ENCODE measurements around the gene MAP4K5. TPM values are rescaled to one million over a fixed set of nuclear protein-coding genes. Genes with fewer than 3 reads are reported as not detected.

Gene MAP4K5
- total and polyA plus RNA-seq, 2 experiments from 2014 or later: 98.0 to 166 TPM

- Histone ChIP-seq H2AFZ (no peak overlapping the region), H3K36me3 (ENCODE audit: low read depth) (peaks cover 66% of the 10 kb centered on the region), H3K79me2 (ENCODE audit: insufficient read depth) (no peaks in the 10 kb centered on the region), H3K9ac (no peak overlapping the region), H3K9me3 (ENCODE audit: low read depth) (no peaks in the 10 kb centered on the region), H3K9me2 (ENCODE audit: insufficient read depth) (no peaks in the 10 kb centered on the region), H3K27me3 (replicated peaks; ENCODE audit: insufficient read depth) (no peaks in the 10 kb centered on the region), H3K27ac (no peak overlapping the region), H3K4me3 (no peak overlapping the region), H4K20me1 (ENCODE audit: insufficient read depth) (0 out of 2 replicates have a peak, but pooled peaks cover 5% of the 10 kb centered on the region), H3K4me1 (ENCODE audit: insufficient read depth) (peaks cover 12% of the 10 kb centered on the region), H3K4me2 (ENCODE audit: unreplicated experiment) (no peak overlapping the region), H3F3A (ENCODE audit: insufficient read depth) (peaks cover 29% of the 10 kb centered on the region)
- TF ChIP-seq EZH2 (IDR thresholded peaks at IDR 0.05; ENCODE audit: insufficient read depth, poor library complexity, severe bottlenecking) (no peak), EZH2phosphoT487 (IDR thresholded peaks at IDR 0.05; ENCODE audit: insufficient read depth, low read depth) (no peak)
- DNase-seq: no peak
- in situ Hi-C loops (cut with MboI): no loop called here
- 98% methylated on average over 3 of the region's 3 CpGs for WGBS, 2 experiments (ENCODE audit: low coverage in 1 of 2, low lambda C conversion rate in 2 of 2, missing lambda C conversion rate in 2 of 2)
Observed at GRCh38 chr14:50423529-50423928, 108.8 kb downstream of the MAP4K5 start.

- Histone ChIP-seq H3K9me3 (ENCODE audit: low read depth) (no peaks in the 10 kb centered on the region), H4K20me1 (ENCODE audit: insufficient read depth) (0 out of 2 replicates have a peak, but pooled peaks cover 5% of the 10 kb centered on the region), H2AFZ (no peak overlapping the region), H3K4me3 (no peak overlapping the region), H3K4me2 (ENCODE audit: unreplicated experiment) (no peak overlapping the region), H3K4me1 (ENCODE audit: insufficient read depth) (peaks cover 22% of the 10 kb centered on the region), H3F3A (ENCODE audit: insufficient read depth) (peaks cover 31% of the 10 kb centered on the region), H3K36me3 (ENCODE audit: low read depth) (peaks cover 65% of the 10 kb centered on the region), H3K27me3 (replicated peaks; ENCODE audit: insufficient read depth) (no peaks in the 10 kb centered on the region), H3K79me2 (ENCODE audit: insufficient read depth) (no peaks in the 10 kb centered on the region), H3K9me2 (ENCODE audit: insufficient read depth) (no peaks in the 10 kb centered on the region), H3K9ac (no peak overlapping the region), H3K27ac (no peak overlapping the region)
- DNase-seq: no peak
- TF ChIP-seq EZH2phosphoT487 (IDR thresholded peaks at IDR 0.05; ENCODE audit: insufficient read depth, low read depth) (no peak), EZH2 (IDR thresholded peaks at IDR 0.05; ENCODE audit: insufficient read depth, poor library complexity, severe bottlenecking) (no peak)
- in situ Hi-C loops (cut with MboI): no loop called here
- WGBS, 2 experiments (ENCODE audit: low coverage in 1 of 2, low lambda C conversion rate in 2 of 2, missing lambda C conversion rate in 2 of 2): 96 to 97% methylated on average over 7 of the region's 7 CpGs
Observed at GRCh38 chr14:50421499-50421898, 110.9 kb downstream of the MAP4K5 start.

- in situ Hi-C loops (cut with MboI): no loop called here
- peaks cover 33% of the 10 kb centered on the region for H3F3A ChIP-seq (ENCODE audit: insufficient read depth)
- no peaks in the 10 kb centered on the region for H3K9me2 ChIP-seq (ENCODE audit: insufficient read depth)
- H3K9ac ChIP-seq: no peak overlapping the region
- 88 to 94% methylated on average over 2 of the region's 2 CpGs for WGBS, 2 experiments (ENCODE audit: low coverage in 1 of 2, low lambda C conversion rate in 2 of 2, missing lambda C conversion rate in 2 of 2)
- H3K4me2 ChIP-seq (ENCODE audit: unreplicated experiment): no peak overlapping the region
- no peak for TF ChIP-seq EZH2 (IDR thresholded peaks at IDR 0.05; ENCODE audit: insufficient read depth, poor library complexity, severe bottlenecking)
- no peak for TF ChIP-seq EZH2phosphoT487 (IDR thresholded peaks at IDR 0.05; ENCODE audit: insufficient read depth, low read depth)
- H3K27me3 ChIP-seq (replicated peaks; ENCODE audit: insufficient read depth): no peaks in the 10 kb centered on the region
- no peaks in the 10 kb centered on the region for H3K79me2 ChIP-seq (ENCODE audit: insufficient read depth)
- peak; percentile 78 for DNase-seq
- H4K20me1 ChIP-seq (ENCODE audit: insufficient read depth): 0 out of 2 replicates have a peak, but pooled peaks cover 5% of the 10 kb centered on the region
- H2AFZ ChIP-seq: no peak overlapping the region
- no peak overlapping the region for H3K4me3 ChIP-seq
- no peaks in the 10 kb centered on the region for H3K9me3 ChIP-seq (ENCODE audit: low read depth)
- peaks cover 10% of the 10 kb centered on the region for H3K4me1 ChIP-seq (ENCODE audit: insufficient read depth)
- H3K27ac ChIP-seq: peak overlapping the region; percentile 21
- peaks cover 54% of the 10 kb centered on the region for H3K36me3 ChIP-seq (ENCODE audit: low read depth)
Observed at GRCh38 chr14:50417853-50418252, 114.5 kb downstream of the MAP4K5 start.

GRCh38 chr14:50410921-50411320 lies 121.4 kb downstream of the MAP4K5 start:
- H3K4me2 ChIP-seq (ENCODE audit: unreplicated experiment): no peak overlapping the region
- peak; percentile 86; the same call in 1 of the 2 replicates for TF ChIP-seq EZH2phosphoT487 (IDR thresholded peaks at IDR 0.05; ENCODE audit: insufficient read depth, low read depth)
- no peak for TF ChIP-seq EZH2 (IDR thresholded peaks at IDR 0.05; ENCODE audit: insufficient read depth, poor library complexity, severe bottlenecking)
- WGBS, 2 experiments (ENCODE audit: low coverage in 1 of 2, low lambda C conversion rate in 2 of 2, missing lambda C conversion rate in 2 of 2): 0 to 4% methylated on average over 1 of the region's 1 CpG

More at GRCh38 chr14:50410921-50411320, 121.4 kb downstream of the MAP4K5 start:
- Histone ChIP-seq H3K27ac (no peak overlapping the region), H3F3A (ENCODE audit: insufficient read depth) (peaks cover 35% of the 10 kb centered on the region), H3K36me3 (ENCODE audit: low read depth) (peaks cover 7% of the 10 kb centered on the region), H3K4me3 (no peak overlapping the region), H3K9me3 (ENCODE audit: low read depth) (no peaks in the 10 kb centered on the region), H3K27me3 (replicated peaks; ENCODE audit: insufficient read depth) (no peaks in the 10 kb centered on the region), H3K9ac (no peak overlapping the region), H4K20me1 (ENCODE audit: insufficient read depth) (0 out of 2 replicates have a peak, but pooled peaks cover 6% of the 10 kb centered on the region), H2AFZ (no peak overlapping the region), H3K4me1 (ENCODE audit: insufficient read depth) (peaks cover 28% of the 10 kb centered on the region; the same call in 1 of the 2 replicates), H3K9me2 (ENCODE audit: insufficient read depth) (no peaks in the 10 kb centered on the region), H3K79me2 (ENCODE audit: insufficient read depth) (no peaks in the 10 kb centered on the region)
- peak; percentile 79 for DNase-seq
- in situ Hi-C loops (cut with MboI): no loop called here

All from GM23248 (cell line).